Measurements from ENCODE around the gene TMEM184A. TPM values are rescaled to one million over a fixed set of nuclear protein-coding genes. Genes with fewer than 3 reads are reported as not detected.

The TMEM184A gene
- total RNA-seq, 4 donors from 2014 or later = 0.55 to 3.3 (median 1.3) TPM

DNA sequence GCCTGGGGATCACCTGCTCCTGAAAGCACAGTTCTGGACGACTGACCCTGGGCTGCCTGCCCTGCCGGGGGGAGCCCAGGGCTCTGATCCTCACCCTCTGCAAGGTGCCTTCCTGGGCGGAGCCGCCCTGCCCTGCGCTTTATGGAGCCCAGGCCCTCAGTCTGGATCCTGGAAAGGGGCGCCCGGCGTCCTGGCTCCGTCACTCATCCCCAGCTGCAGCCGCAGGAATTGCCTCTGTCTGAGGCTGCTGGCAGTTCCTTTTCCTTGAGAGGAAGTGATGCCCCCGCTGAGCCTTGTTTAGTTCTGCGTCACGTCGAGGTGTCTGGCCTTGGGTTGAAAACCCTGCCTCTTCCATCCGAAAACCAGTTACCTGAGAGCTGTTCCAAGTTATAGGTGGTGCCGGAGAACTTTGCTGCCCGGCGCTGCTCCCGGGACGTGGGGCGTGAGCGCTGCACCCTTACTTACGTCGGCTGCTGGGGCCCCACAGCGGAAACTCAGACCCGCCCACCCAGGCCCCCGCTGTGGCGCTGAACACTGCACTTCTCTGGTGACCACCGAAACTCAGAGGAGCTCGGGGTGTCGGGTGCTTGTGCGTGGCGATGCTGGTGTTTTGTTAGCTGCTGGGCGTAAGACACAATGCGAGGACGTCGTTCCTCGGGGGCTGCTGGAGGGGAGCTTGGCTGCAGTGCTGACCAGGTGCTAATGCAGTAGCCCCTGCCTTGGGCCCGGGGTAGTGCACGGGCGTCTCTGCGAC lies 20.1 kb downstream of the TMEM184A start:
- TF ChIP-seq POLR2A (IDR thresholded peaks at IDR 0.05) = no peak
- TF ChIP-seq, protein P1, sequence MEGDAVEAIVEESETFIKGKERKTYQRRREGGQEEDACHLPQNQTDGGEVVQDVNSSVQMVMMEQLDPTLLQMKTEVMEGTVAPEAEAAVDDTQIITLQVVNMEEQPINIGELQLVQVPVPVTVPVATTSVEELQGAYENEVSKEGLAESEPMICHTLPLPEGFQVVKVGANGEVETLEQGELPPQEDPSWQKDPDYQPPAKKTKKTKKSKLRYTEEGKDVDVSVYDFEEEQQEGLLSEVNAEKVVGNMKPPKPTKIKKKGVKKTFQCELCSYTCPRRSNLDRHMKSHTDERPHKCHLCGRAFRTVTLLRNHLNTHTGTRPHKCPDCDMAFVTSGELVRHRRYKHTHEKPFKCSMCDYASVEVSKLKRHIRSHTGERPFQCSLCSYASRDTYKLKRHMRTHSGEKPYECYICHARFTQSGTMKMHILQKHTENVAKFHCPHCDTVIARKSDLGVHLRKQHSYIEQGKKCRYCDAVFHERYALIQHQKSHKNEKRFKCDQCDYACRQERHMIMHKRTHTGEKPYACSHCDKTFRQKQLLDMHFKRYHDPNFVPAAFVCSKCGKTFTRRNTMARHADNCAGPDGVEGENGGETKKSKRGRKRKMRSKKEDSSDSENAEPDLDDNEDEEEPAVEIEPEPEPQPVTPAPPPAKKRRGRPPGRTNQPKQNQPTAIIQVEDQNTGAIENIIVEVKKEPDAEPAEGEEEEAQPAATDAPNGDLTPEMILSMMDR (IDR thresholded peaks at IDR 0.05 in 4 of 5, conservative IDR thresholded peaks at IDR 0.05 in 1 of 5) = peak in 1 of 5 experiments; percentile 7
- ATAC-seq (no peak), DNase-seq (peak in 1 of 2 donors; percentile 30)
- in situ Hi-C loops (cut with MboI; ENCODE audit: low sequenced_read_pairs in 4 of 4) (no loop called here), intact Hi-C loops (cut with DNase I; ENCODE audit: low total_unique reads) (loop anchor here (2.0 to 10.0 kb wide), 2 partner anchors 21 to 491 kb away; partner anchors contain the start of genes GPR146 and TMEM184A)
- peak overlapping the region in 3 of 4 donors; percentile 58 to 66 (median 62) for H3K4me3 ChIP-seq
- H3K36me3 ChIP-seq = peaks cover 0 to 20% of the 10 kb centered on the region in 2 donors
- peak overlapping the region; percentile 98 to 100 (median 99) for H3K27ac ChIP-seq
- H3K27me3 ChIP-seq = no peaks in the 10 kb centered on the region
- no peaks in the 10 kb centered on the region for H3K9me3 ChIP-seq
- peaks cover 63 to 68% of the 10 kb centered on the region in 2 donors for H3K4me1 ChIP-seq

DNA sequence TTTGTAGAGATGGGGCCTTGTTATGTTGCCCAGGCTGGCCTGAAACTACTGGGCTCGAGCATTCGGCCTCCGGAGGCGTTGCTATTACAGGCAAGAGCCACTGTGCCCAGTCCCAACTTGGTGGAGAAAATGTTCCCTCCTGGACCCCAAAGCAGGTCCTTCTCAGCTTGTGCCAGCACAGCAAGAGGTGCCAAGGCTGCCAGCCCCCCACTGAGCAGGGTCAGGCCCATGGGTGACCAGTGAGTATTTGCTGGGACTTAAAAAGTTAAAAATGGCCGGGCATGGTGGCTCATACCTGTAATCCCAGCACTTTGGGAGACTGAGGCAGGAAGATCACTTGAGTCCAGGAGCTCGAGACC lies 20.9 kb downstream of the TMEM184A start:
- Histone ChIP-seq H3K4me3 (no peak overlapping the region), H3K27me3 (no peaks in the 10 kb centered on the region), H3K4me1 (peaks cover 63 to 68% of the 10 kb centered on the region in 2 donors), H3K36me3 (peaks cover 0 to 12% of the 10 kb centered on the region in 2 donors), H3K9me3 (no peaks in the 10 kb centered on the region), H3K27ac (peak overlapping the region; percentile 98 to 100 (median 99))
- TF ChIP-seq POLR2A (IDR thresholded peaks at IDR 0.05) = no peak
- TF ChIP-seq, protein P1 (IDR thresholded peaks at IDR 0.05 in 4 of 5, conservative IDR thresholded peaks at IDR 0.05 in 1 of 5) = no peak
- ATAC-seq (no peak), DNase-seq (peak in 1 of 2 donors; percentile 21)
- intact Hi-C loops (cut with DNase I; ENCODE audit: low total_unique reads) (loop anchor here (10.0 kb wide), 1 partner anchor 490 kb away; the partner anchor contains the start of gene GPR146), in situ Hi-C loops (cut with MboI; ENCODE audit: low sequenced_read_pairs in 4 of 4) (no loop called here)

DNA sequence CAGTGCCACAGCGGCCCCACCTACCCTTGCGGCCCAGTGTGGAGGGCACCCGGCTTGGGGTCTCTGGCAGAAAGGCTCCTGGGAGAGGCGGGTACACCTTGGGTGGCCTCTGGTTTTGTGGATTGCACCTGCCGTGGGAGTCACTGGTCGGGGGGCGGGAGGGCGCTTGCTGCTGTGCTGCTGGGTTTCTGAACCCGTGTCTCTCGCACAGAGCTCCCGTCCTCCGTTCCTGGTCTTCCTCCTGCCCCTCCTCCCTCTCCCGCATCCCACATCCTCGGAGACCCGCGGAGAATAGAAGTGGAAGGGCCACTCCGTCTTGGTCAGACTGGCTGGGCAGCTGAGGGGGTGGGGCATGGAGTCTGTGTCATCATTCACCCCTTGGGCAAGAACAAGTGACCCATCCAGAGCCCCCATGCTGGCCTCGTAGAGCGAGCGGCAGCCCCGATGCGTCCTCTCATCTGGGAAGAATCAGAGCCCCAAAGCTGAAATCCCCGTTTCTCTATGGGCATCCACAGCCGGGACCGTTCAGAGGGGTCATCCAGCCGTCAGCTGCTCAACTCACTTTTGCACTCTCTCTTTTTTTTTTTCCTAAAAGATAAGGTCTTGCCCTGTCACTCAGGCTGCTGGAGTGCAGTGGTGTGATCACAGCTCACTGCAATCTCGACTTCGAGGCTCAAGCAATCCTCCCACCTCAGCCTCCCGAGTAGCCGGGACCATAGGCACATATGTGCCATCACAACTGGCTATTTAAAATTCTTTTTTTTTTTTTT lies 21.5 kb downstream of the TMEM184A start:
- no peaks in the 10 kb centered on the region for H3K9me3 ChIP-seq
- TF ChIP-seq, protein P1 (IDR thresholded peaks at IDR 0.05 in 4 of 5, conservative IDR thresholded peaks at IDR 0.05 in 1 of 5) = no peak
- TF ChIP-seq POLR2A (IDR thresholded peaks at IDR 0.05) = no peak
- DNase-seq = peak in 1 of 2 donors; percentile 32
- ATAC-seq = no peak
- intact Hi-C loops (cut with DNase I; ENCODE audit: low total_unique reads) = loop anchor here (10.0 kb wide), 1 partner anchor 490 kb away; the partner anchor contains the start of gene GPR146
- peak overlapping the region in 3 of 4 donors; percentile 65 to 73 (median 68) for H3K4me3 ChIP-seq
- H3K27me3 ChIP-seq = no peaks in the 10 kb centered on the region
- H3K4me1 ChIP-seq = peaks cover 63 to 68% of the 10 kb centered on the region in 2 donors
- in situ Hi-C loops (cut with MboI; ENCODE audit: low sequenced_read_pairs in 4 of 4) = no loop called here
- peak overlapping the region; percentile 98 to 100 (median 99) for H3K27ac ChIP-seq
- H3K36me3 ChIP-seq = peaks cover 0 to 7% of the 10 kb centered on the region in 2 donors

DNA sequence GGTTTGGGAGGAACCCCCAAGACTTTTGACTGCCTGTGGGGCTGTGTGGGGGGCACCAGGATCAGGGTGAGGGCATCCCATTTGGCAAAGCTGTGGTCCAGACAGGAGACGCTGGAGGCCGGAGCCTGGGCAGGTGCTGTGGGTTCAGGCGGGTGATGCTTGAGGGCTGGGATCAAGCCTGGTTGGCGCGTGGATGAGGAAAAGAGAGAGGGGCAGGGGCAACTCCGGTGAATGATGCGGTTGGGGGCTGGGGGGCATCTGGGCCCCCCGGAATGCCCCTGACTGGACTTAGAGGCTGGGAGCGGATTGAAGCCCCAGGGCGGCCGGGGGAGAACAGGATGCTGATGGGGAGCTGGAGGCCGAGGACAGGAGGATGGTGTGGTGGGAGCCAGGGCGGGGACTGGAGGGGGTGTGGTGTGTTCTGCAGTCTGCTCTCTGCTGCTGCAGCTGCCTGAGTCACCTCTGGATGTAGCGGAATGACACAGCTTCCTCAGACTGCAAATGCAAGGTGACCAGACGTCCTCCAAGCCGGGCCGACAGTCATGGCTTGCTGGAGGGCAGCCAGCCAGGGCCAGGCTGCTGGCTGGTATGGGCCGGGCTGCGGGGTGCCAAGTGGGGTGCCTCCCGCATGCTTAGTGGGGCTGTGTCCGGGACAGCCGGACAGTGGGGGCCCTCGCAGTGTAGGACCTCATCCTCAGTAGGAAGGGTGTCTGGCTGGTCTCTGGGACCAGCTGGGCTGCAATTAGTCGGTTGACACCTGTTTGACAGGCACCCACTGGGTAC lies 22.3 kb downstream of the TMEM184A start:
- no peaks in the 10 kb centered on the region for H3K9me3 ChIP-seq
- H3K4me1 ChIP-seq = peaks cover 62 to 63% of the 10 kb centered on the region in 2 donors
- in situ Hi-C loops (cut with MboI; ENCODE audit: low sequenced_read_pairs in 4 of 4) = no loop called here
- H3K4me3 ChIP-seq = peak overlapping the region; percentile 65 to 78 (median 70)
- peak overlapping the region; percentile 98 to 100 (median 99) for H3K27ac ChIP-seq
- no peaks in the 10 kb centered on the region for H3K36me3 ChIP-seq
- peak; percentile 82 to 91 for DNase-seq
- intact Hi-C loops (cut with DNase I; ENCODE audit: low total_unique reads) = loop anchor here (10.0 kb wide), 1 partner anchor 489 kb away; the partner anchor contains the start of gene GPR146
- peak; percentile 25 to 37 for ATAC-seq
- H3K27me3 ChIP-seq = no peaks in the 10 kb centered on the region
- peak; percentile 65 to 78 for TF ChIP-seq POLR2A (IDR thresholded peaks at IDR 0.05)
- TF ChIP-seq, protein P1 (IDR thresholded peaks at IDR 0.05 in 4 of 5, conservative IDR thresholded peaks at IDR 0.05 in 1 of 5) = no peak
